Middle frontal gyrus (tissue), 1 donor: Measurements from ENCODE around the gene PRUNE2.

Experiments
- DNase-seq: peaks from one replicate; pipeline ENCODE4 v3.0.0-alpha.2; 2015; ENCODE audit warnings: low spot score; ENCODE audit errors: extremely low spot score

Gene PRUNE2

GRCh38 chr9:76734716-76735115, 171.2 kb downstream of the PRUNE2 start:
- no peak for DNase-seq

GRCh38 chr9:76733096-76733495, 172.8 kb downstream of the PRUNE2 start:
- DNase-seq: no peak

GRCh38 chr9:76732341-76732958, 173.5 kb downstream of the PRUNE2 start:
- no peak for DNase-seq

GRCh38 chr9:76730801-76731200, 175.1 kb downstream of the PRUNE2 start:
- DNase-seq: no peak

GRCh38 chr9:76729980-76730737, 175.8 kb downstream of the PRUNE2 start:
- DNase-seq: no peak

- DNase-seq: no peak
Measured at GRCh38 chr9:76729116-76729515, 176.8 kb downstream of the PRUNE2 start.

GRCh38 chr9:76725885-76726284, 180.0 kb downstream of the PRUNE2 start:
- no peak for DNase-seq

GRCh38 chr9:76725011-76725546, 180.8 kb downstream of the PRUNE2 start:
- no peak for DNase-seq

GRCh38 chr9:76720245-76720644, 185.7 kb downstream of the PRUNE2 start:
- DNase-seq: no peak

- DNase-seq: no peak
Measured at GRCh38 chr9:76718166-76718565, 187.7 kb downstream of the PRUNE2 start.

- DNase-seq: no peak
Measured at GRCh38 chr9:76717613-76718012, 188.3 kb downstream of the PRUNE2 start.

GRCh38 chr9:76717176-76717575, 188.7 kb downstream of the PRUNE2 start:
- no peak for DNase-seq

- DNase-seq: no peak
Measured at GRCh38 chr9:76716085-76716672, 189.7 kb downstream of the PRUNE2 start.

GRCh38 chr9:76713381-76713780, 192.5 kb downstream of the PRUNE2 start:
- no peak for DNase-seq

- no peak for DNase-seq
Measured at GRCh38 chr9:76709020-76709419, 196.9 kb downstream of the PRUNE2 start.

- DNase-seq: no peak
Measured at GRCh38 chr9:76707510-76707909, 198.4 kb downstream of the PRUNE2 start.

GRCh38 chr9:76704593-76705204, 201.2 kb downstream of the PRUNE2 start:
- peak; percentile 65 for DNase-seq

GRCh38 chr9:76703270-76703669, 202.6 kb downstream of the PRUNE2 start:
- DNase-seq: no peak

GRCh38 chr9:76701441-76702039, 204.4 kb downstream of the PRUNE2 start:
- DNase-seq: no peak

GRCh38 chr9:76700916-76701315, 205.0 kb downstream of the PRUNE2 start:
- no peak for DNase-seq

- DNase-seq: no peak
Measured at GRCh38 chr9:76699971-76700370, 205.9 kb downstream of the PRUNE2 start.

- no peak for DNase-seq
Measured at GRCh38 chr9:76697554-76697953, 208.4 kb downstream of the PRUNE2 start.
